ENCODE data around the gene GPR50. TPM values are rescaled to one million over a fixed set of nuclear protein-coding genes. Genes with fewer than 3 reads are reported as not detected.

The GPR50 gene
- total and polyA plus RNA-seq, 2 of the 8 experiments (the other 6 are each of a cell fraction or from before 2014, with no cell fraction given), result 1.6 to 1.9 TPM

- Histone ChIP-seq H2BK20ac (ENCODE audit: low read length) (no peak overlapping the region), H3K23me2 (ENCODE audit: low read depth, low read length) (no peaks in the 10 kb centered on the region; the same call in 1 of the 2 replicates), H2BK5ac (ENCODE audit: low read depth, low read length) (no peak overlapping the region), H3K14ac (ENCODE audit: insufficient read length) (no peak overlapping the region), H2AK5ac (ENCODE audit: low read depth, low read length) (no peak overlapping the region), H3K56ac (replicated peaks; ENCODE audit: insufficient read length, low read depth, low read length) (no peak overlapping the region), H3K4ac (replicated peaks; ENCODE audit: insufficient read length, low read depth, low read length) (no peak overlapping the region), H4K91ac (replicated peaks; ENCODE audit: insufficient read length, low read length) (no peak overlapping the region), H3K79me2 (ENCODE audit: control insufficient read depth in 1 of 2, insufficient read depth in 2 of 2, low read length in 2 of 2) (no peaks in the 10 kb centered on the region), H4K8ac (ENCODE audit: extremely low read depth, insufficient read depth, low read length) (no peak overlapping the region), H3K23ac (ENCODE audit: insufficient read length) (no peak overlapping the region), H3K4me1 (replicated peaks in 1 of 4; ENCODE audit: control insufficient read depth in 3 of 4, insufficient read depth in 4 of 4, low read length in 3 of 4) (peaks cover 0 to 8% (median 4%) of the 10 kb centered on the region in 4 experiments; a peak in 4 of 7 replicates), H3K36me3 (ENCODE audit: control insufficient read depth in 2 of 4, insufficient read depth in 4 of 4, low read length in 3 of 4) (no peaks in the 10 kb centered on the region), H4K20me1 (replicated peaks in 1 of 2; ENCODE audit: control insufficient read depth in 1 of 2, insufficient read depth in 2 of 2, low read length in 2 of 2) (no peaks in the 10 kb centered on the region), H2BK120ac (replicated peaks; ENCODE audit: low read depth, low read length) (no peak overlapping the region), H2BK12ac (ENCODE audit: low read depth, low read length) (no peak overlapping the region), H3K9me3 (ENCODE audit: insufficient read depth in 2 of 2, low read depth in 1 of 2, low read length in 1 of 2) (no peaks in the 10 kb centered on the region), H4K5ac (ENCODE audit: insufficient read length, low read depth, low read length) (no peak overlapping the region), H2AFZ (ENCODE audit: low read length) (no peak overlapping the region), H3K79me1 (ENCODE audit: low read depth, low read length) (no peaks in the 10 kb centered on the region), H3K27me3 (replicated peaks in 1 of 4; ENCODE audit: control insufficient read depth in 3 of 4, extremely low read depth in 1 of 4, insufficient read depth in 3 of 4, low read length in 3 of 4) (peaks cover 0 to 6% (median 2%) of the 10 kb centered on the region in 4 experiments; a peak in 3 of 7 replicates), H3K4me3 (ENCODE audit: extremely low read depth in 1 of 4, insufficient read depth in 2 of 4, low read depth in 3 of 4, low read length in 4 of 4) (no peak overlapping the region), H3K9ac (replicated peaks in 1 of 4; ENCODE audit: extremely low read depth in 1 of 4, low read depth in 3 of 4, low read length in 3 of 4) (no peak overlapping the region), H3K4me2 (ENCODE audit: insufficient read depth in 1 of 2, low read depth in 2 of 2, low read length in 2 of 2) (no peak overlapping the region), H3K27ac (ENCODE audit: low read depth, low read length) (no peak overlapping the region), H3K18ac (ENCODE audit: extremely low read depth, low read length) (no peak overlapping the region), H2BK15ac (ENCODE audit: low read length) (no peak overlapping the region)
- DNase-seq (ENCODE audit: low read depth in 1 of 2, low spot score in 2 of 2) (no peak), FAIRE-seq (no peak)
- 86% methylated on average over 4 of the region's 4 CpGs; no CpG with 5 or more reads in 1 of the 2 experiments for WGBS, 2 experiments (ENCODE audit: extremely low coverage in 1 of 2, insufficient coverage in 1 of 2, insufficient read length in 1 of 2, insufficient replicate concordance in 2 of 2, low coverage in 1 of 2, low lambda C conversion rate in 2 of 2, missing lambda C conversion rate in 1 of 2)
- CTCF ChIA-PET (ENCODE audit: partially characterized antibody), result no interaction called here
- POLR2A ChIA-PET (ENCODE audit: partially characterized antibody), result no interaction called here
- TF ChIP-seq EGR1 (IDR thresholded peaks at IDR 0.05; ENCODE audit: borderline replicate concordance, low read depth, low read length) (no peak), RFX5 (IDR thresholded peaks at IDR 0.05; ENCODE audit: borderline replicate concordance, low read depth, low read length) (no peak), TEAD4 (IDR thresholded peaks at IDR 0.05; ENCODE audit: low read depth, low read length) (no peak), POU5F1 (IDR thresholded peaks at IDR 0.05; ENCODE audit: low read depth, low read length) (no peak), PHF8 (conservative IDR thresholded peaks at IDR 0.05; ENCODE audit: low read depth, low read length) (no peak), E2F6 (IDR thresholded peaks at IDR 0.05) (no peak), MAX (IDR thresholded peaks at IDR 0.05) (no peak), BCL11A (IDR thresholded peaks at IDR 0.05; ENCODE audit: low read depth in 2 of 2, low read length in 2 of 2) (no peak), POLR2AphosphoS5 (IDR thresholded peaks at IDR 0.05; ENCODE audit: low read depth, low read length) (no peak), CREB1 (IDR thresholded peaks at IDR 0.05) (no peak), SP1 (IDR thresholded peaks at IDR 0.05; ENCODE audit: low read depth, low read length) (no peak)
These were observed 52.6 kb downstream of the GPR50 start for GRCh38 chrX:151228935-151229334.
